T follicular helper cell (primary cell): ENCODE measurements around the gene GALR2.

Experiments used
- DNase-seq: peaks from one replicate; pipeline ENCODE4 v3.0.0-alpha.2; 2020; ENCODE audit warnings: low read depth

The GALR2 gene

DNA sequence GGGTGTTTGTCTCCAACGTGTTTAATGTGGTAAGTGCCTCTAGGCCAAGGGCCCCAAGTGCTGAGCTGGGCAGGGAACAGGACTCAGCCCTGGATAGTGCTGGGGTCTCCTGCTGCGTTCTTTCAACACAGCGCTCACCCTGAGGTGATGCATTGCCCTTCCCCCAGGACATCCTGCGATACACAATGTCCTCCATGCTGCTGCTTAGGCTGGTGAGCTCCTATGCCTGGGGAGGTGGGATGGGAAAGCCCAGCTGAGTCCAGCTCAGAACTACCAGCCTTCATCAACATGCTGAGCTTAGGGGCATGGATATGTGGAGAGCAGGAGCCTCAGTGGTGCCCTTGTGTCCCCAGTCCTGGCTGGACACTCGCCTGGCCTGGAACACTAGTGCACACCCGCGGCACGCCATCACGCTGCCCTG is 5.0 kb downstream of the GALR2 start:
- no peak for DNase-seq

DNA sequence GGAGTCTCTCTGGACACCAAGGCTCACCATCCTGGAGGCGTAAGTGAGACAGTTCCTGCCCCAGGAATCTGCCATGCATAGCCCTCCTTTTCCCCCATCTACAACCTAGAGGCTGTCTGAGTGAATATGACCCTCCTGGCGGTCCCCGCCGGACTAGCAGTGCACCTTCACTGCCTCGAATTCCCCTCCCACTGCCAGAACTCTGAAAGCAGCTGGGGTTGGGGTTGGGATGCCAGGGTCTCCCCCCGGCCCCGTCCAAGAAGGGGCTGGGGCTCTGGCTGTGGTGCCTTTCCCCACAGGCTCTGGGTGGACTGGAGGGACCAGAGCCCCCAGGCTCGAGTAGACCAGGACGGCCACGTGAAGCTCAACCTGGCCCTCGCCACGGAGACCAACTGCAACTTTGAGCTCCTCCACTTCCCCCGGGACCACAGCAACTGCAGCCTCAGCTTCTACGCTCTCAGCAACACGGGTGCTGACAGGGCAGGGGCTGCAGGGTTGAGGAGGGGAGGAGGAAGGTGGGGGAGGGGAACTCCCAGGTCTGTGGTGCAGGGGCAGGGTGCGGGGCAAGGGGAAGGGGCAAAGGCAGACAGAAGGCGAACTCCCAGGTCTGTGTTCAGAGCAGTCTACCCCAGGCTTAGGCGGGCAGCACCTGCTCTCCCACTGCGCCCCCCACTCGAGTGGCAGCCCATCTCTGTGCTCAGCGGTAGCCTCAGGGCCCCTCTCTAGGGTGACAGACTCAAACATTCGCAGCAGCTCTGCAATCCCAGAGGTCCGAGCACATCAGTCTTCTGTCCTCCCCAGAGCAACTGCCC is 5.6 kb downstream of the GALR2 start:
- DNase-seq, result no peak

- DNase-seq, result no peak
Measured at GRCh38 chr17:76080768-76081287, 6.2 kb downstream of the GALR2 start.

GRCh38 chr17:76081295-76082210 is 7.0 kb downstream of the GALR2 start:
- no peak for DNase-seq

DNA sequence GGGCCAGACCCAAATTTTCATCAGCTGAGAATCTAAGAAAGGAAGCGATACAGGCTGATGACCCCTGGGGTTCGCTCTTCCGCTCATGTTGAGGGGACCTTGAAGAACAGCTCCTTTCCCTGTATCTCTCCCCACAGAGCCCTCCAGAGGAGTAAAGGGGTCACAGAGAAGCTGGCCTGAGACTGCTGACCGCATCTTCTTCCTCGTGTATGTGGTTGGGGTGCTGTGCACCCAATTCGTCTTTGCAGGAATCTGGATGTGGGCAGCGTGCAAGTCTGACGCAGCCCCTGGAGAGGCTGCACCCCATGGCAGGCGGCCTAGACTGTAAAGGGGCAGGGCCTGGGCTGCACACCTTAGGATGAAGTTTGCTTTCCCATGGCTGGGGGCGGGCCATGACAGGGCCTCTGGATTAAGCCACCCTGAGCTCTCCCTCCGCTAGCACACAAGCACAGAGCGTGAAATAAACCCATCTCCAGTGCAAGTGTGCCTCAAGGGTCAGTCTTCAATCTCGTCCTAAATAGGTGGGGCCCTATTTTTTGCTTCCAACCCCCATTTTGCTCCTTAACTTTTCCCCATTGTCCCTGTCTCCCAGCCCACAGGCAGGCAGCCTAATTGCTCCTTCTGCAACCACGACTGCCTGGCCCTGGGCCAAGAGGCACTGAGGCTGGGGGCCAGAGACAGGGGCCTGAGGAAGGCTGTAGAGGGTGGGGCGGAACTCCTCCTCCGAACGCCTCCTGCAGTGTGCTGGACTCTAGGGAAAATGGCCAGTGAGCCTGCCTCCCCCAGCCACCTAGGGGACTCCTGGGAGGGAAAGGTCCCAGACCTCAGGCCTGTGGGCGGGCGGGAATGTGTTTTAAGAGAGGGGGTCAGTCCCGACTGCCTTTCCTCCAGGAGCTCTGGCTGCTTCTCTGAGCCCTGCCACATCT is 8.0 kb downstream of the GALR2 start:
- no peak for DNase-seq

DNA sequence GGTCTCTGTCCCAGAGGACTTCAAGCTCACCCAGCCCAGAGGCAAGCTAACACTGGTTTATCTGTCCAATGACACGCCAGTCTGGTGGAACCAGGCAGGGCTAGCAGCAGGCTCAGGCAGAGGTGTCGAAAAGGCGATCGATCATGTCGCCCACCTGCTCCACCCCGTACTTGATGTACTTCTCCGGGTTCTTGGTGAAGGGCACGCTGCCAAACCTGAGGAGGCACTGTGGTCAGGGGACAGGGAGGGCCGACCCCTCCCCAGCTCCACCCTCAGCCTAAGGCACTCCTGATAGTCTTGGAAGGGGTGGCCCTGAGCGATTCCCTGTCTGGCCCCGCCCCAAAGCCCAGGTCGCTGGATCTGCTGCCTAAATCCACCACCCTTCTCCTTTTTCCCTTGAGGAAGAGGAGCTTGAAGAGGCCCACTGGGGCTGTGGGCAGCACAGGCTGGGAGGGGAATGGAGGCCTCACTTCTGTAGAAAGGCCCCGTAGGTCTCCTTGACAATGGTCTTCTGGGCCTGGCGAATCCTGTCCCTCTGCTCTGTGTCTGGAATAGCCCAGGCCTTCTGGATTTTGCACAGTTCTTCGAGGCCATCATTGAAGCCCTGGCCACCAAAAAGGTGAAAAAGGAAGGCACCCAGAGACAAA is 9.1 kb downstream of the GALR2 start:
- no peak for DNase-seq

GRCh38 chr17:76085066-76085730 is 10.6 kb downstream of the GALR2 start:
- no peak for DNase-seq

- no peak for DNase-seq
Measured at GRCh38 chr17:76085731-76086366, 11.3 kb downstream of the GALR2 start.

GRCh38 chr17:76086384-76086783 is 11.8 kb downstream of the GALR2 start:
- DNase-seq, result no peak

GRCh38 chr17:76087531-76087930 is 12.9 kb downstream of the GALR2 start:
- DNase-seq, result no peak

DNA sequence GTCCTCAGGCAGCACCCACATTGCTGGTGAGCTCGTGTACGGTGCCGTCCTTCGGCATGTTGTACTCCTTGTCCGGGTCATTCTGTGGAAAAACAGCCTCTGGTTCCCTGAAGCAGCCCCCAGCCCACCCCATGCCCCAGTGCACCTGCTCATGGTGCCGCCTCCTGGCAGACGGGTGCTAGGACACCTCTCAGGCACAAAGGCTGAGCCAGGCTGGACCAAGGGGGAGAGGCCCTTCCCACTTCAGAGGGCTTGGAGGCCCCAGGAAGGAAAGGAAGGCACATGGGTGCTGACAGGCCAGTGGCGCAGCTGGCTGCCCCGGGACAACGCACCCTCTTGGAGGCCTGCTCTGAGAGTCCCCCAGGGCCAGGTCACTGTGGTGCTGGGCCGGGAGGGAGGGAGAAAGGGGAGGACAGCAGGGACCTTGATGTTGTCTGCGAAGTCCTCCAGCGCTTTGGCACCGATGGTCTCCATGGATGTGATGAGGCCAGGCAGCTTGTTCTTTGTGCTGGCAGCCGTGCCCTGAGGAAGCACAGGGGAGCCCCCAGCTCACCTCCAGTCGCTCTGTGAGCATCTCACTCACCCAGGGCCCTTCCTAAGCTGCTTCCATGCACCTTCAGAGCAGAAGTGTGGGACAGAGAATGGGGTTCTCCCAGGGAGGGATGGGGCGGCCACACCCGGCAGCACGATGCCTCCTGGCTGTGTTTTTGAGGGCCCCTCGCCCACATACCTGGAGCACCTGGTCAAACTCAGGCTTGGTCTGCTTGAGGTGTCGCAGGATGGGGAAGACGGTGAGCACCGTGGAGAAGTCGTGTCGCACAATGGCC is 13.7 kb downstream of the GALR2 start:
- DNase-seq, result no peak

DNA sequence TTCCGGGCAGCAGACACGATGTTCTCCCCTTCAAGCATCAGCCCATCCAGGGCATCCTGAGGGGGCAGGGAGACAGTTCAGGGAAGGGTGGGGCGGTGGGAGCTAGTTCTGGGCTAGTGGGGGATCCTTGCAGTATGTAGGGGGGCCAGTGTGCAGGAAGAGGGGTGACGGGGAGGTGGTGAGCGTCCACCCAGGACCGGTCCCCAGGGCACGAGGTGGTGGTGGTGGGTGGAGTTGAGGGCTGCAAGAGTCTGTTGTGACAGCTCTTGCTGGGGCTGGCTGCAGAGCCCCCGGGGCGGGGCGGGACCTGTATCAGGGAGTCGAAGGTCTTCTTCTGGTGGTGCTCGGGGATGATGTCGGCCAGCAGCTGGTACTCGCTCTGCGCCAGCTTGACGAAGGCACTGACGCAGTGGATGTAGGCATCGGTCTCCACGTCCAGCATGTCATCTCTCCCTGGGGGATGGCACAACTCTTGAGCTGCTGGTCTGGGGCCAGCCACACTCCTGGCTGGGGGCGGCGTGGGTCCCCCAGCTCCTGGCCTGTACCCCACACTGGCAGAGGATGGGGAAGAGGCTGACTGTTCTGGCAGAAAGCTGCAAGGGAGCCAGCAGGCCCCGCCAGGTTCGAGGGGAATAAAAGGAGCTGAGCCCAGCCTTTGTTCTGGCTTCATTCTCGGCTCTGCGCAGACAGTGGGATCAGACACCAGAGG is 14.4 kb downstream of the GALR2 start:
- DNase-seq, result no peak

- no peak for DNase-seq
Measured at GRCh38 chr17:76089680-76090516, 15.3 kb downstream of the GALR2 start.

DNA sequence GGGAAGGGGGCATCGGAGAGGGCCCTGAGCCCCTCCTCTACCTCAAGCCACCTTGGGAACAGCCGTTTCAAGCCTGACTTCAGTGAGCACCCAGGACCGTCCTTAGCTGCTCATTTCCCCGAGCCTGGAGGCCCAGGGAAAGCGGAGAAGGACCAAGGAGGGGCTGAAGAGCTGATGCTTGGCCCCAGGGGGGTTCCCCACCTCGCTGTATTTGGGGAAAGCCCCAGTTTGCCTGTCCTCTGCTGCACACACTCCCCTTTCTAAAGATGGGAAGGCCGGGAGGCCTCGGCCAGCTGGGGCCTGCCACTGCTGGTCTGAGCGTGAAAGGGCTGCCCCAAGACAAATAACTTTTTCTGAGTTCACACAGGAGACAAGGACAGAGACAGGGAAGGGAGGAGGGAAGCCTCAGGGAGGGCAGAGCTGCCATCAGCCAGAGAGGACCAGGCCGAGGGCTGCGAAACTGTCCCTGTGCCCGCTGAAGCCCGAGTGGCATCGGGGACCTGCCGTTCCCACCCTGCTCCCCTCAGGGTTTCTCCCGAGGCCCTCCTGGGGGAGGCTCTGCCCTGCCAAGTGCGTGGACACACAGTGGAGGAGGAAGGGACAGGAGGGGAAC is 16.0 kb downstream of the GALR2 start:
- no peak for DNase-seq

DNA sequence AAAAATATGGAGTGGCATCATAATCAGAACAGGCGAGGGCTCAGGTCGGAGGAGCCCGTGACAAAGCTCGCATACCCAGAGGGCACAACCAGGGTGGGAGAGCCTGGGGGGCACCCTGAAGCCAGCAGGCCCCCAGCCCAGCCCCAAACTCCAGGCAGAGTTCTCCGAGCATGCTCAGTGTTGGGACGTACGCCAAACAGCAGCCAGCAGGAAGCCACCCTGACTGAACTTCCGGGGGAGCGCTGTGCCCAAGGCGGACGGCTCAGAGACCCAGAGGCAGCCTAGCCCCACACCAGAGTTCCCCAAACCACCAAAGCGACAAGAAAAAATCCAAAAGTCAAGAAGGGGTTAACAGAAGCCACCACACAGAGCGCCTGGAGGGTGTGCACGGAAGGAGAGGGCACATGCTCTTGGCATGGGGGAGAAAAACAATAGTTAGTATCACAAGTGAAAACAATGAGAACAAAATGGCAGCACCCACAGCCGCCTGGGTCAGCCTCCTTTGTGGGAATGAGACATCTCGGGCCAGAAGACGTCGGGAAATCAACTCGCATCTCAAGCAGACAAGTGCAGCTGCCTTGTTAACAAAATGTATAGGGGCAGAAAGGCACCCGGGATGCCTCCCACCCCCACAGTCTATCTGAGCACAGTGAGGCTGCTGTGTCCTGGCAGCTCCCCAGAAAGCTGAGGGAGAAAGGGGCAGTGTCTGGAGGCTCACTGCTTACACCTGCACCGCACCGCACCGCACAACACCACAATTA is 17.1 kb downstream of the GALR2 start:
- DNase-seq, result no peak
